Coronary artery (tissue), 2 donors: ENCODE data around the gene RBMXL2.

Source experiments
- DNase-seq: peaks from one replicate; pipeline ENCODE4 v3.0.0-alpha.2; 2017; ENCODE audit warnings: low spot score
- H3K27ac ChIP-seq, 2 donors: fragments of 200-600 bp; sonication (generic); one replicate each; pipeline ENCODE4 v1.5.1; 2016 to 2019
- H3K4me3 ChIP-seq: fragments of 200-600 bp; sonication (generic); 2 replicates; pipeline ENCODE4 v1.5.1; 2016; ENCODE audit warnings: mild to moderate bottlenecking, moderate library complexity
- TF ChIP-seq, protein P1 (sequence below): fragments of 200-600 bp; sonication (generic); IDR thresholded peaks from one replicate; pipeline ENCODE4 v1.5.1; 2019; ENCODE audit warnings: antibody characterized with exemption

The RBMXL2 gene

GRCh38 chr11:7098235-7098832 is 9.5 kb downstream of the RBMXL2 start:
- TF ChIP-seq, protein P1, sequence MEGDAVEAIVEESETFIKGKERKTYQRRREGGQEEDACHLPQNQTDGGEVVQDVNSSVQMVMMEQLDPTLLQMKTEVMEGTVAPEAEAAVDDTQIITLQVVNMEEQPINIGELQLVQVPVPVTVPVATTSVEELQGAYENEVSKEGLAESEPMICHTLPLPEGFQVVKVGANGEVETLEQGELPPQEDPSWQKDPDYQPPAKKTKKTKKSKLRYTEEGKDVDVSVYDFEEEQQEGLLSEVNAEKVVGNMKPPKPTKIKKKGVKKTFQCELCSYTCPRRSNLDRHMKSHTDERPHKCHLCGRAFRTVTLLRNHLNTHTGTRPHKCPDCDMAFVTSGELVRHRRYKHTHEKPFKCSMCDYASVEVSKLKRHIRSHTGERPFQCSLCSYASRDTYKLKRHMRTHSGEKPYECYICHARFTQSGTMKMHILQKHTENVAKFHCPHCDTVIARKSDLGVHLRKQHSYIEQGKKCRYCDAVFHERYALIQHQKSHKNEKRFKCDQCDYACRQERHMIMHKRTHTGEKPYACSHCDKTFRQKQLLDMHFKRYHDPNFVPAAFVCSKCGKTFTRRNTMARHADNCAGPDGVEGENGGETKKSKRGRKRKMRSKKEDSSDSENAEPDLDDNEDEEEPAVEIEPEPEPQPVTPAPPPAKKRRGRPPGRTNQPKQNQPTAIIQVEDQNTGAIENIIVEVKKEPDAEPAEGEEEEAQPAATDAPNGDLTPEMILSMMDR = peak; percentile 48
- DNase-seq = no peak

GRCh38 chr11:7115780-7116179 is 27.0 kb downstream of the RBMXL2 start:
- Histone ChIP-seq H3K4me3 (no peak overlapping the region), H3K27ac (no peak overlapping the region)
- TF ChIP-seq, protein P1 = no peak
- no peak for DNase-seq

More at GRCh38 chr11:7098235-7098832, 9.5 kb downstream of the RBMXL2 start:
- Histone ChIP-seq H3K4me3 (no peak overlapping the region), H3K27ac (no peak overlapping the region)

- no peak overlapping the region for H3K4me3 ChIP-seq
- DNase-seq = no peak
- no peak overlapping the region for H3K27ac ChIP-seq
- TF ChIP-seq, protein P1 = no peak
These were observed 27.6 kb downstream of the RBMXL2 start for GRCh38 chr11:7116370-7116769.

- Histone ChIP-seq H3K4me3 (no peak overlapping the region), H3K27ac (no peak overlapping the region)
- no peak for DNase-seq
- TF ChIP-seq, protein P1 = no peak
These were observed 49.3 kb downstream of the RBMXL2 start for GRCh38 chr11:7138051-7138450.
